ENCODE results near the gene SHPK. TPM values are rescaled to one million over a fixed set of nuclear protein-coding genes. Genes with fewer than 3 reads are reported as not detected.

The SHPK gene
- polyA plus RNA-seq, 2 of the 4 experiments (the other 2 are of a cell fraction), result 10.7 to 11.2 TPM

DNA sequence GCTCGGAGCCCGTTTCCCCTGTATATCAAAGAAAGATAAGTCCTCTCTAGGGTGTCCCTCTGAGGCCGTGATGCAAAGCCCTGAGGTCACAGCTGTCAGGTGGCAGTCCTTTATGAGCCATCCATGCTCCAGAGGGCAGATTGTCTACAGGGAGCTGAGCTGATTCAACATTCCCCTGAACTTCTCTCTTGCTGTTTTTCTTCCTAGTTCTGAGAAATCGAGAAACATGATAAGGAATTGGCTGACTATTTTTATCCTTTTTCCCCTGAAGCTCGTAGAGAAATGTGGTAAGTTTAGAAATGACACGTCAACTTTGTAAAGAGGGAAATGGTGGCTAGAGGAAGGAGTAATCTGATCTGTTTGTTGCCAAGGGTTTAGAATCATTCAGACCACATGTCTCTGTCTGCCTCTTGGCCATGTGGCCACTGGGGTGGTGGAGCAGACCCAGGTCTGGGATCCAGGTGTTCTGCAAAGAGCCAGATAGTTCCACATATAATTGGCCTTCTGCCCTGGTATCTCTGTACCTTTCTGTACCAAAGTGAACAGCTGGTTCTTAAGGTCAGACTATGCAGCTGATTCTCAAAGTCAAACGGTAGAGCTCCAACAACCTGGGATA, 4.0 kb upstream of the SHPK start:
- no peak for DNase-seq (ENCODE audit: low read depth in 1 of 2, low spot score in 1 of 2)
- Histone ChIP-seq H3K4me1 (peaks cover 11% of the 10 kb centered on the region), H3K27ac (no peak overlapping the region), H3K9me3 (no peaks in the 10 kb centered on the region), H3K4me2 (no peak overlapping the region), H3K4me3 (no peak overlapping the region)
- FAIRE-seq, result peak; percentile 36
- ChIA-PET POLR2A (no interaction called here), CTCF (interaction anchor here (0.6 to 2.7 kb wide), 7 partner anchors 8 to 761 kb away, joined by 3 to 12 read pairs (median 4); no protein-coding TSS in a partner anchor)
- 81% methylated on average over 7 of the region's 7 CpGs for WGBS (ENCODE audit: missing lambda C conversion rate)
- ATAC-seq, result no peak
- TF ChIP-seq RNF2 (IDR thresholded peaks at IDR 0.05; ENCODE audit: borderline replicate concordance, low read depth) (no peak), NFE2L2 (conservative IDR thresholded peaks at IDR 0.05; ENCODE audit: low read length) (no peak), HOXB13 (CRISPR knock-in tag; IDR thresholded peaks at IDR 0.05; ENCODE audit: low read depth) (no peak), ZSCAN20 (CRISPR knock-in tag; IDR thresholded peaks at IDR 0.05) (no peak), NPAS2 (CRISPR knock-in tag; IDR thresholded peaks at IDR 0.05; ENCODE audit: borderline replicate concordance) (no peak), TP53 (CRISPR knock-in tag; IDR thresholded peaks at IDR 0.05) (no peak), RAD21 (conservative IDR thresholded peaks at IDR 0.05 in 1 of 2, IDR thresholded peaks at IDR 0.05 in 1 of 2) (no peak), RARB (CRISPR knock-in tag; IDR thresholded peaks at IDR 0.05) (no peak), KDM5A (IDR thresholded peaks at IDR 0.05) (no peak), EHMT2 (IDR thresholded peaks at IDR 0.05; ENCODE audit: low read depth) (no peak), CHD2 (IDR thresholded peaks at IDR 0.05; ENCODE audit: low read length, partially characterized antibody) (no peak), ZNF302 (CRISPR knock-in tag; IDR thresholded peaks at IDR 0.05) (no peak), MAZ (IDR thresholded peaks at IDR 0.05; ENCODE audit: borderline replicate concordance, low read depth, low read length) (no peak)
- TF ChIP-seq, protein P1, sequence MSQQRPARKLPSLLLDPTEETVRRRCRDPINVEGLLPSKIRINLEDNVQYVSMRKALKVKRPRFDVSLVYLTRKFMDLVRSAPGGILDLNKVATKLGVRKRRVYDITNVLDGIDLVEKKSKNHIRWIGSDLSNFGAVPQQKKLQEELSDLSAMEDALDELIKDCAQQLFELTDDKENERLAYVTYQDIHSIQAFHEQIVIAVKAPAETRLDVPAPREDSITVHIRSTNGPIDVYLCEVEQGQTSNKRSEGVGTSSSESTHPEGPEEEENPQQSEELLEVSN (IDR thresholded peaks at IDR 0.05; ENCODE audit: borderline replicate concordance, low read depth), result no peak
- TF ChIP-seq, protein P2, sequence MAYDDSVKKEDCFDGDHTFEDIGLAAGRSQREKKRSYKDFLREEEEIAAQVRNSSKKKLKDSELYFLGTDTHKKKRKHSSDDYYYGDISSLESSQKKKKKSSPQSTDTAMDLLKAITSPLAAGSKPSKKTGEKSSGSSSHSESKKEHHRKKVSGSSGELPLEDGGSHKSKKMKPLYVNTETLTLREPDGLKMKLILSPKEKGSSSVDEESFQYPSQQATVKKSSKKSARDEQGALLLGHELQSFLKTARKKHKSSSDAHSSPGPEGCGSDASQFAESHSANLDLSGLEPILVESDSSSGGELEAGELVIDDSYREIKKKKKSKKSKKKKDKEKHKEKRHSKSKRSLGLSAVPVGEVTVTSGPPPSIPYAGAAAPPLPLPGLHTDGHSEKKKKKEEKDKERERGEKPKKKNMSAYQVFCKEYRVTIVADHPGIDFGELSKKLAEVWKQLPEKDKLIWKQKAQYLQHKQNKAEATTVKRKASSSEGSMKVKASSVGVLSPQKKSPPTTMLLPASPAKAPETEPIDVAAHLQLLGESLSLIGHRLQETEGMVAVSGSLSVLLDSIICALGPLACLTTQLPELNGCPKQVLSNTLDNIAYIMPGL (CRISPR knock-in tag; IDR thresholded peaks at IDR 0.05; ENCODE audit: borderline replicate concordance), result no peak
- TF ChIP-seq, protein P3, sequence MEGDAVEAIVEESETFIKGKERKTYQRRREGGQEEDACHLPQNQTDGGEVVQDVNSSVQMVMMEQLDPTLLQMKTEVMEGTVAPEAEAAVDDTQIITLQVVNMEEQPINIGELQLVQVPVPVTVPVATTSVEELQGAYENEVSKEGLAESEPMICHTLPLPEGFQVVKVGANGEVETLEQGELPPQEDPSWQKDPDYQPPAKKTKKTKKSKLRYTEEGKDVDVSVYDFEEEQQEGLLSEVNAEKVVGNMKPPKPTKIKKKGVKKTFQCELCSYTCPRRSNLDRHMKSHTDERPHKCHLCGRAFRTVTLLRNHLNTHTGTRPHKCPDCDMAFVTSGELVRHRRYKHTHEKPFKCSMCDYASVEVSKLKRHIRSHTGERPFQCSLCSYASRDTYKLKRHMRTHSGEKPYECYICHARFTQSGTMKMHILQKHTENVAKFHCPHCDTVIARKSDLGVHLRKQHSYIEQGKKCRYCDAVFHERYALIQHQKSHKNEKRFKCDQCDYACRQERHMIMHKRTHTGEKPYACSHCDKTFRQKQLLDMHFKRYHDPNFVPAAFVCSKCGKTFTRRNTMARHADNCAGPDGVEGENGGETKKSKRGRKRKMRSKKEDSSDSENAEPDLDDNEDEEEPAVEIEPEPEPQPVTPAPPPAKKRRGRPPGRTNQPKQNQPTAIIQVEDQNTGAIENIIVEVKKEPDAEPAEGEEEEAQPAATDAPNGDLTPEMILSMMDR (IDR thresholded peaks at IDR 0.05), result no peak
- TF ChIP-seq, protein P4, sequence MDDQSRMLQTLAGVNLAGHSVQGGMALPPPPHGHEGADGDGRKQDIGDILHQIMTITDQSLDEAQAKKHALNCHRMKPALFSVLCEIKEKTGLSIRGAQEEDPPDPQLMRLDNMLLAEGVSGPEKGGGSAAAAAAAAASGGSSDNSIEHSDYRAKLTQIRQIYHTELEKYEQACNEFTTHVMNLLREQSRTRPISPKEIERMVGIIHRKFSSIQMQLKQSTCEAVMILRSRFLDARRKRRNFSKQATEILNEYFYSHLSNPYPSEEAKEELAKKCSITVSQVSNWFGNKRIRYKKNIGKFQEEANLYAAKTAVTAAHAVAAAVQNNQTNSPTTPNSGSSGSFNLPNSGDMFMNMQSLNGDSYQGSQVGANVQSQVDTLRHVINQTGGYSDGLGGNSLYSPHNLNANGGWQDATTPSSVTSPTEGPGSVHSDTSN (IDR thresholded peaks at IDR 0.05), result no peak
- TF ChIP-seq, protein P5, sequence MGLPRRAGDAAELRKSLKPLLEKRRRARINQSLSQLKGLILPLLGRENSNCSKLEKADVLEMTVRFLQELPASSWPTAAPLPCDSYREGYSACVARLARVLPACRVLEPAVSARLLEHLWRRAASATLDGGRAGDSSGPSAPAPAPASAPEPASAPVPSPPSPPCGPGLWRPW (IDR thresholded peaks at IDR 0.05), result no peak
- TF ChIP-seq, protein P6, sequence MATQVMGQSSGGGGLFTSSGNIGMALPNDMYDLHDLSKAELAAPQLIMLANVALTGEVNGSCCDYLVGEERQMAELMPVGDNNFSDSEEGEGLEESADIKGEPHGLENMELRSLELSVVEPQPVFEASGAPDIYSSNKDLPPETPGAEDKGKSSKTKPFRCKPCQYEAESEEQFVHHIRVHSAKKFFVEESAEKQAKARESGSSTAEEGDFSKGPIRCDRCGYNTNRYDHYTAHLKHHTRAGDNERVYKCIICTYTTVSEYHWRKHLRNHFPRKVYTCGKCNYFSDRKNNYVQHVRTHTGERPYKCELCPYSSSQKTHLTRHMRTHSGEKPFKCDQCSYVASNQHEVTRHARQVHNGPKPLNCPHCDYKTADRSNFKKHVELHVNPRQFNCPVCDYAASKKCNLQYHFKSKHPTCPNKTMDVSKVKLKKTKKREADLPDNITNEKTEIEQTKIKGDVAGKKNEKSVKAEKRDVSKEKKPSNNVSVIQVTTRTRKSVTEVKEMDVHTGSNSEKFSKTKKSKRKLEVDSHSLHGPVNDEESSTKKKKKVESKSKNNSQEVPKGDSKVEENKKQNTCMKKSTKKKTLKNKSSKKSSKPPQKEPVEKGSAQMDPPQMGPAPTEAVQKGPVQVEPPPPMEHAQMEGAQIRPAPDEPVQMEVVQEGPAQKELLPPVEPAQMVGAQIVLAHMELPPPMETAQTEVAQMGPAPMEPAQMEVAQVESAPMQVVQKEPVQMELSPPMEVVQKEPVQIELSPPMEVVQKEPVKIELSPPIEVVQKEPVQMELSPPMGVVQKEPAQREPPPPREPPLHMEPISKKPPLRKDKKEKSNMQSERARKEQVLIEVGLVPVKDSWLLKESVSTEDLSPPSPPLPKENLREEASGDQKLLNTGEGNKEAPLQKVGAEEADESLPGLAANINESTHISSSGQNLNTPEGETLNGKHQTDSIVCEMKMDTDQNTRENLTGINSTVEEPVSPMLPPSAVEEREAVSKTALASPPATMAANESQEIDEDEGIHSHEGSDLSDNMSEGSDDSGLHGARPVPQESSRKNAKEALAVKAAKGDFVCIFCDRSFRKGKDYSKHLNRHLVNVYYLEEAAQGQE (IDR thresholded peaks at IDR 0.05), result no peak
- TF ChIP-seq, protein P7, sequence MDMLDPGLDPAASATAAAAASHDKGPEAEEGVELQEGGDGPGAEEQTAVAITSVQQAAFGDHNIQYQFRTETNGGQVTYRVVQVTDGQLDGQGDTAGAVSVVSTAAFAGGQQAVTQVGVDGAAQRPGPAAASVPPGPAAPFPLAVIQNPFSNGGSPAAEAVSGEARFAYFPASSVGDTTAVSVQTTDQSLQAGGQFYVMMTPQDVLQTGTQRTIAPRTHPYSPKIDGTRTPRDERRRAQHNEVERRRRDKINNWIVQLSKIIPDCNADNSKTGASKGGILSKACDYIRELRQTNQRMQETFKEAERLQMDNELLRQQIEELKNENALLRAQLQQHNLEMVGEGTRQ (IDR thresholded peaks at IDR 0.05), result no peak

All from A549 (cell line).